Mesothelial cell of epicardium (in vitro differentiated cells): ENCODE measurements around the gene CDC42BPA. TPM values are rescaled to one million over a fixed set of nuclear protein-coding genes. Genes with fewer than 3 reads are reported as not detected.
"Not testable (repeated sequence)": the region's sequence is repeated elsewhere in the genome, so short reads cannot be mapped to it uniquely, and the experiment has no call there.

Source experiments
- DNase-seq, 2 experiments: peaks; one replicate each; pipeline ENCODE4 v3.0.0; 2021; ENCODE audit warnings: low spot score in 2 of 2; ENCODE audit not compliant: unreplicated experiment in 2 of 2
- H3K27ac Mint-ChIP-seq: 2 replicates; pipeline ENCODE4 v1.8.0; 2021; ENCODE audit warnings: mixed read lengths
- H3K27me3 Mint-ChIP-seq: 2 replicates; pipeline ENCODE4 v1.8.0; 2021; ENCODE audit warnings: low read depth, mixed read lengths
- H3K36me3 Mint-ChIP-seq: 2 replicates; pipeline ENCODE4 v1.8.0; 2021; ENCODE audit warnings: mixed read lengths
- H3K4me1 Mint-ChIP-seq: 2 replicates; pipeline ENCODE4 v1.8.0; 2021; ENCODE audit warnings: mixed read lengths
- H3K4me3 Mint-ChIP-seq: 2 replicates; pipeline ENCODE4 v1.8.0; 2021; ENCODE audit warnings: mild to moderate bottlenecking, moderate library complexity, mixed read lengths
- H3K9me3 Mint-ChIP-seq: 2 replicates; pipeline ENCODE4 v1.8.0; 2021; ENCODE audit warnings: mixed read lengths
- total RNA-seq: library from RNA; stranded (reverse); gene quantifications from 3 replicates; pipeline ENCODE4 v1.2.1, GENCODE V29; 2021
- TF ChIP-seq, protein P1 (sequence below): fragments of 200-600 bp; sonication (generic); IDR thresholded peaks from one replicate; pipeline ENCODE4 v1.5.0; 2021; ENCODE audit warnings: antibody characterized with exemption; ENCODE audit not compliant: unreplicated experiment

The CDC42BPA gene
- total RNA-seq, 1 donor from 2014 or later: 44.4 TPM

DNA sequence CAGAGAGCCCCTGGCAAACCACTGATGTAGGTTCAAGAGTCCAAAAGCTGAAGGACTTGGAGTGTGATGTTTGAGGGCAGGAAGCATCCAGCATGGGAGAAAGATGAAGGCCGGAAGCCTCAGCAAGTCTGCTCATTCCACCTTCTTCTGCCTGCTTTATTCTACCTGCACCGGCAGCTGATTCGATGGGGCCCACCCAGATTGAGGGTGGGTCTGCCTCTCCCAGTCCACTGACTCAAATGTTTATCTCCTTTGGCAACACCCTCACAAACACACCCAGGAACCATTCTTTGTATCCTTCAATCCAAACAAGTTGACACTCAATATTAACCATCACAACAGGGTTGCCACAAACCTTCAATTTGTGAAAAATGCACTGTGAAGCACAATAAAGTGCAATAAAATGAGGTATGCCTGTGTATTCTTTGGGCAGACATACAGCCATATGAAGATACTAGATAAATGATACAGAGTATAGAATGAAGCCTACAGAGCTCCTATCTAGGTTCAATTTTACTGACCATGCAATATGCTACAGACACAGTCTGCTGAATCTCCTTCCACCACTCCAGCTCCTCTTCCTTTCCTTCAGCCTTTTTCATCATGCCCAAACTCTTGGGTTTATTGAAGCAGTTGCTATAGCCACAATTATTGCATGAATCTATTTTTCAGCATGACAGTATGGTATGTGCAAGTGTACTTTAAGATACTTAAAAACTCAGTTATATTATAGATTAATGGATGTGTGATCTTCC, 24.0 kb upstream of the CDC42BPA start:
- Mint-ChIP-seq H3K4me3 (no peak overlapping the region), H3K4me1 (peaks cover 17% of the 10 kb centered on the region), H3K27ac (no peak overlapping the region), H3K9me3 (peaks cover 17% of the 10 kb centered on the region), H3K27me3 (no peaks in the 10 kb centered on the region), H3K36me3 (no peaks in the 10 kb centered on the region)
- DNase-seq: no peak
- TF ChIP-seq, protein P1, sequence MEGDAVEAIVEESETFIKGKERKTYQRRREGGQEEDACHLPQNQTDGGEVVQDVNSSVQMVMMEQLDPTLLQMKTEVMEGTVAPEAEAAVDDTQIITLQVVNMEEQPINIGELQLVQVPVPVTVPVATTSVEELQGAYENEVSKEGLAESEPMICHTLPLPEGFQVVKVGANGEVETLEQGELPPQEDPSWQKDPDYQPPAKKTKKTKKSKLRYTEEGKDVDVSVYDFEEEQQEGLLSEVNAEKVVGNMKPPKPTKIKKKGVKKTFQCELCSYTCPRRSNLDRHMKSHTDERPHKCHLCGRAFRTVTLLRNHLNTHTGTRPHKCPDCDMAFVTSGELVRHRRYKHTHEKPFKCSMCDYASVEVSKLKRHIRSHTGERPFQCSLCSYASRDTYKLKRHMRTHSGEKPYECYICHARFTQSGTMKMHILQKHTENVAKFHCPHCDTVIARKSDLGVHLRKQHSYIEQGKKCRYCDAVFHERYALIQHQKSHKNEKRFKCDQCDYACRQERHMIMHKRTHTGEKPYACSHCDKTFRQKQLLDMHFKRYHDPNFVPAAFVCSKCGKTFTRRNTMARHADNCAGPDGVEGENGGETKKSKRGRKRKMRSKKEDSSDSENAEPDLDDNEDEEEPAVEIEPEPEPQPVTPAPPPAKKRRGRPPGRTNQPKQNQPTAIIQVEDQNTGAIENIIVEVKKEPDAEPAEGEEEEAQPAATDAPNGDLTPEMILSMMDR: no peak

DNA sequence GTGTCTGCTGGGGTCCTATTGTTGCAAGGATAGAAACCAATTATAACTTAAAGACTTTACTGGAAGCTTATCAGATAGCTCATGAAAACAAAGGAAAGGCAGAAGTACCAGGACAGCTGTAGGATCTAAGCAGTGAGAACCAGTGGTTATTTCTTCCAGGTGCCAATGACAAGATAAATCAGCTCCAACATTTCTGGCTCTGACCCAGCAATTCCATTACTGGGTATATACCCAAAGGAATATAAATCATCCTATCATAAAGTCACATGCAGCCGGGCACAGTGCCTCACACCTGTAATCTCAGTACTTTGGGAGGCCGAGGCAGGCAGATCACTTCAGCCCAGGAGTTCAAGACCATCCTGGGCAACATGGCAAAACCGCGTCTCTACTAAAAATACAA, 17.8 kb upstream of the CDC42BPA start:
- H3K27me3 Mint-ChIP-seq, H3K36me3 Mint-ChIP-seq, H3K4me3 Mint-ChIP-seq, DNase-seq, H3K27ac Mint-ChIP-seq, H3K4me1 Mint-ChIP-seq: not testable (repeated sequence)
- H3K9me3 Mint-ChIP-seq: peaks cover 23% of the 10 kb centered on the region

DNA sequence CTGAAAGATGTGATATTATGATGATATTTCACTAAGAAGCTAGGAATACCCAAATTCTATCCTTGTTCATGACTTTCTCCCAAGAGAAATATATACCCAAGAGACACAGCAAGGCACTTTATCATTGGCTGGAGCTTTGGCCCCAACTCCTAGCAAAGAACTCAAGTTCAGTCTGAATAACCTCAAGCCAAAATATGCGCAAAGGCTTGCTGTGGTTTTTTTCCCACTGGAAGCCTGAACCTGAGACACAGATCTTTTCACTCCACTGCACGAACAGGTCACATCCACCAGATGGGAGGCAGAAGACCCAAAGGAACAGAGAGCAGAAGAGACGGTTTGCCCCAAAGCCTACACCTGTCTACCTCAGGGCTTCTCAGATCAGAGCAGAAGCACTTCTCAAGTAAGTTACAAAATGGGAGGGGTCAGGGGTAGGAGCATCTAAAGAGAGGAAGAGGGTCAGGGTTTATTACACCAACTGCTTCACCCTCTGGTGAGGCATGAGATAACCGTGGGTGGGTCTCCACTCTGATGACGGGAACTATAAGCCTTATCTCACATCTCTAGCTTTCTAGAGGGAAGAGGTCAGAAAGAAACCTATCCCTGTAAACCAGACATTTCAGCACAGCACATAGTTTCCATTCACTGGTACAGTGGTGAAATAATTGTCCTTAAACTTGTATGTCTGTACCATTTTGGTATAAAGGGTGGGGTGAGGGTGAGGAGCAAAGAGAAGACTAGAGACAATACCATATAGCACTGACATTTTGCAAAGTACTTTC, 17.1 kb upstream of the CDC42BPA start:
- Mint-ChIP-seq H3K27ac (no peak overlapping the region), H3K36me3 (no peaks in the 10 kb centered on the region), H3K4me3 (no peak overlapping the region), H3K27me3 (no peaks in the 10 kb centered on the region), H3K9me3 (peaks cover 21% of the 10 kb centered on the region), H3K4me1 (no peaks in the 10 kb centered on the region)
- TF ChIP-seq, protein P1: no peak
- no peak for DNase-seq

DNA sequence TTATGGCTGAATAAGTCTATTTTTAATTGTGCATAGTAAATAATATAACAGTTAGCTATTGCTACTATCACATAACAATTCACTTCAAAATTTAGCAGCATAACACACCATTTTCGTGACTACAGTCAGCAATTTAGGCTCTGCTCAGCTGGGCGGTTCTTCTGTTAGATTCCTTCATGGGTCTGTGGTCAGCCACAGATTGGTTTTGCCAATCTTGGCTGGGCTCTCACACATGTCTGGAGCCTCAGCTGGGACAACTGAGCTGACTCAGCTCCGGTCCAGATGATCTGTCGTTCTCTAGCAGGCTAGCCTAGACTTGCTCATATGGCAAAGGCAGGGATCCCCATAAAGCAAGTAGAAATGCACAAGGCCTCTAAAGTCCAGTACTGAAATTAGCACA, 15.1 kb upstream of the CDC42BPA start:
- TF ChIP-seq, protein P1: no peak
- Mint-ChIP-seq H3K9me3 (peaks cover 12% of the 10 kb centered on the region), H3K27me3 (peaks cover 1% of the 10 kb centered on the region), H3K4me3 (no peak overlapping the region), H3K4me1 (no peaks in the 10 kb centered on the region), H3K36me3 (no peaks in the 10 kb centered on the region), H3K27ac (no peak overlapping the region)
- no peak for DNase-seq

DNA sequence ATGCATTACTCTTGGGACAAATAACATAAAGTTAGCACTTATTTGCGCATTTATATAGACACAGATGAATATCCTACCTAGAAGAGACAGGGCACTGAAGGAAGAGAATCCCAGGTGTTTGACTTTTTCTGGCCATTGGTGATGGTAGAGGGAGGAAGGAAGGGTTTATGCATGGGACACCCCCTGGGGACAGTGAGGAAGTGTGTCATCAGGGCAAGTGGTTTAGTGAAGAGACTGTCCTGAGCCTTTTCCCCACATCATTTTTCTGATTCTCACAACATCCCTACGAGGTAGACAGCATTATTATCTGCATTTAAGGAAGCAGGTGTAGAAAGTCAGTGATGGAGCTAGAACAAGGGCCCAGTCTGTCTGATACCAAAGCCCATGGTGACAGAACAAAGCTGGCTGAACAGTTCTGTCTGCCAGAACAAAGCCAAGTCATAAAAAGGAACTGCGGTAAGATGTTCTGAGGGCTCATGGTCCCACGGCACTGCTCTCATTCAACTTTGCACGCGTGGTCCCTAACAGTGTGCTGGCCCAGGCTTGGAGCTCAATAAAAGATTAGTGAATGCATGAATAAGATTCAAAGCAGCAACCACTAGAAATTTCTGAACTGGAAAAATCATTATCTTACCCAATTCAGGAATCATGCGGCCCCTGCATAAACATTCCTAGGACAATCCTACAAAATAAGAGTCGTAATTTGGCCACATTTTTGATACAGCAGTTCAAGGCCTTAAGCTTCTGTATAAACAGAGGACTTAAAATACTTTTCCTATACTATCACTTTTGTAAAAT, 12.2 kb upstream of the CDC42BPA start:
- H3K36me3 Mint-ChIP-seq: no peaks in the 10 kb centered on the region
- H3K27me3 Mint-ChIP-seq: peaks cover 1% of the 10 kb centered on the region
- no peaks in the 10 kb centered on the region for H3K4me1 Mint-ChIP-seq
- peaks cover 12% of the 10 kb centered on the region for H3K9me3 Mint-ChIP-seq
- TF ChIP-seq, protein P1: no peak
- H3K4me3 Mint-ChIP-seq: no peak overlapping the region
- DNase-seq: no peak
- no peak overlapping the region for H3K27ac Mint-ChIP-seq
